Measurements from ENCODE around the gene FADS1. TPM values are rescaled to one million over a fixed set of nuclear protein-coding genes. Genes with fewer than 3 reads are reported as not detected.
A peak's percentile ranks its signal among the peaks of the same experiment; 100 is the strongest.

FADS1 gene
- total and polyA plus RNA-seq, 2 of the 13 experiments (the other 11 are each of a cell fraction or from before 2014, with no cell fraction given): 91.8 to 108 TPM

GRCh38 chr11:61791737-61792309 is 25.0 kb downstream of the FADS1 start (continued):
- TF ChIP-seq FOXK1 (CRISPR knock-in tag; IDR thresholded peaks at IDR 0.05; ENCODE audit: borderline replicate concordance, low read depth) (peak; percentile 39; the same call in 1 of the 2 replicates), ZNF343 (CRISPR knock-in tag; IDR thresholded peaks at IDR 0.05) (0 out of 2 replicates have a peak, but pooled peaks have one; percentile 40), ZFAT (CRISPR knock-in tag; conservative IDR thresholded peaks at IDR 0.05) (no peak), CTCF (CRISPR knock-in tag; IDR thresholded peaks at IDR 0.05) (peak; percentile 34; the same call in 1 of the 2 replicates), NFKB2 (CRISPR knock-in tag; IDR thresholded peaks at IDR 0.05; ENCODE audit: borderline replicate concordance) (no peak), SIN3B (IDR thresholded peaks at IDR 0.05; ENCODE audit: low read length) (no peak), NFE2 (CRISPR knock-in tag; IDR thresholded peaks at IDR 0.05) (no peak), KDM4B (CRISPR knock-in tag; IDR thresholded peaks at IDR 0.05) (no peak), ZNF660 (CRISPR knock-in tag; IDR thresholded peaks at IDR 0.05; ENCODE audit: borderline replicate concordance, low read depth) (no peak), ZNF883 (CRISPR knock-in tag; IDR thresholded peaks at IDR 0.05; ENCODE audit: not compliant biosample characterization) (no peak), KAT8 (CRISPR knock-in tag; IDR thresholded peaks at IDR 0.05) (no peak), SCMH1 (CRISPR knock-in tag; IDR thresholded peaks at IDR 0.05; ENCODE audit: borderline replicate concordance) (no peak), KDM2A (CRISPR knock-in tag; IDR thresholded peaks at IDR 0.05; ENCODE audit: borderline replicate concordance, low read depth) (no peak), HNRNPLL (IDR thresholded peaks at IDR 0.05; ENCODE audit: low read depth, low read length, poor library complexity, severe bottlenecking) (no peak), NFIB (CRISPR knock-in tag; IDR thresholded peaks at IDR 0.05; ENCODE audit: borderline replicate concordance) (no peak), BATF2 (CRISPR knock-in tag; IDR thresholded peaks at IDR 0.05) (no peak), ZNF75D (CRISPR knock-in tag; IDR thresholded peaks at IDR 0.05; ENCODE audit: borderline replicate concordance) (no peak), ZNF121 (CRISPR knock-in tag; IDR thresholded peaks at IDR 0.05) (no peak), KAT7 (CRISPR knock-in tag; IDR thresholded peaks at IDR 0.05; ENCODE audit: borderline replicate concordance) (no peak; the same call in 1 of the 2 replicates), UBTF (CRISPR knock-in tag; IDR thresholded peaks at IDR 0.05) (no peak), SALL1 (CRISPR knock-in tag; IDR thresholded peaks at IDR 0.05) (no peak), ZNF557 (CRISPR knock-in tag; IDR thresholded peaks at IDR 0.05) (no peak), MNT (IDR thresholded peaks at IDR 0.05) (no peak; the same call in 1 of the 2 replicates), HNRNPL (IDR thresholded peaks at IDR 0.05; ENCODE audit: low read depth, low read length) (no peak), MED1 (CRISPR knock-in tag; IDR thresholded peaks at IDR 0.05) (no peak), ZFP1 (CRISPR knock-in tag; IDR thresholded peaks at IDR 0.05) (no peak)

Measured in HepG2 (cell line).